ENCODE results near the gene RAC3. TPM values are rescaled to one million over a fixed set of nuclear protein-coding genes. Genes with fewer than 3 reads are reported as not detected.

The RAC3 gene
- total and polyA plus RNA-seq, 9 of the 15 experiments (the other 6 are each of a cell fraction or from before 2014, with no cell fraction given) = 0.23 to 292 (median 118) TPM

DNA sequence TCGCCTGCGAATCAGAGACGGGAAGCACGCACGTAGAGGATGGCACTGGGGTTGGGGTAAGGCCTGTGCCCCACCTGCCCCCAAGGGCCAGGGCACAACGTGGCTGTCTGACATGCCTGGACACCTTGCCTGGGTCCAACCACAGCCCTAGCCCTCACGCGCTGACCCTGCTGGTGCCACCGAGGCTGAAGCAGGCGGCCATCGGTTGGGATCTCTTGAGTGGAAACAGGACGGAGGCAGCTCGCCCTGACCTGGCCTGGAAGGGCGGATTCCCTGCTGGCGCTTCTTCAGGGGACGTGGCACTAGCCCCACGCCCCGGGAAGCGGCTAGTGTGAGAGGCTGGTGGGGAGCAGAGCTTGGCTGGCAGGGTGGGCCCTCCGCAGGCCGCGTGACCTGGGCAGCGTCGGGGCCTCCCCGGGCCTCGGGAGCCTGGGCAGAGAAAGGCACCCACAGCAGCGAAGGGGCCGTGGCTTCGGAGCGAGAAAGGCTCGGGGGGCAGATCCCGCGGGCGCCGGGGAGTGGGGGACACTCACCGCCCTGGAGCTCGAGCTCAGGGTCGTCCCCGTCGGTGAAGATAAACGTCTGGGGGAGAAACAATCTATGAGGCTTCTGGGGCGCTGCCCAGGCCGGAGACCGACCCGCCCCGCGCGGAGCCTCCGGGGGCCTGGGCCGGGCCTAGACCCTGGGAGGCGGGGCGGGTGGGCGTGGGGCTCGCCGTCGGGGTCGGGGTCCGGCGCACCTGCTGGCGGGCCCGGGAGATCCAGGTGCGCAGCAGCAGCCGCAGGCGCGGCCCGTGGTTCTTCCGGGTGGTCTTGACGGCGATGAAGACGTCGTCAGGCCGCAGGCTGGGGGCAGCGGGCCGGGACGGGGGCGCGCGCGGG is 19.5 kb downstream of the RAC3 start (continued):
- TF ChIP-seq MAFK (IDR thresholded peaks at IDR 0.05; ENCODE audit: low read length) (no peak), HDAC2 (IDR thresholded peaks at IDR 0.05) (no peak), BRD9 (IDR thresholded peaks at IDR 0.05; ENCODE audit: low read depth, partially characterized antibody) (no peak), ZNF174 (CRISPR knock-in tag; IDR thresholded peaks at IDR 0.05) (no peak), MEF2A (IDR thresholded peaks at IDR 0.05; ENCODE audit: control insufficient read depth, low read depth, low read length) (no peak), TBP (optimal IDR thresholded peaks at IDR 0.05; ENCODE audit: low read depth, low read length) (no peak), SREBF1 (IDR thresholded peaks at IDR 0.05; ENCODE audit: borderline replicate concordance, low read depth, low read length) (no peak), RBFOX2 (IDR thresholded peaks at IDR 0.05; ENCODE audit: low read depth, low read length) (peak; percentile 50; the same call in 1 of the 2 replicates)
- TF ChIP-seq, protein P1, sequence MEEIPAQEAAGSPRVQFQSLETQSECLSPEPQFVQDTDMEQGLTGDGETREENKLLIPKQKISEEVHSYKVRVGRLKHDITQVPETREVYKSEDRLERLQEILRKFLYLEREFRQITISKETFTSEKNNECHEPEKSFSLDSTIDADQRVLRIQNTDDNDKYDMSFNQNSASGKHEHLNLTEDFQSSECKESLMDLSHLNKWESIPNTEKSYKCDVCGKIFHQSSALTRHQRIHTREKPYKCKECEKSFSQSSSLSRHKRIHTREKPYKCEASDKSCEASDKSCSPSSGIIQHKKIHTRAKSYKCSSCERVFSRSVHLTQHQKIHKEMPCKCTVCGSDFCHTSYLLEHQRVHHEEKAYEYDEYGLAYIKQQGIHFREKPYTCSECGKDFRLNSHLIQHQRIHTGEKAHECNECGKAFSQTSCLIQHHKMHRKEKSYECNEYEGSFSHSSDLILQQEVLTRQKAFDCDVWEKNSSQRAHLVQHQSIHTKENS (CRISPR knock-in tag; IDR thresholded peaks at IDR 0.05) = no peak
- TF ChIP-seq, protein P2, sequence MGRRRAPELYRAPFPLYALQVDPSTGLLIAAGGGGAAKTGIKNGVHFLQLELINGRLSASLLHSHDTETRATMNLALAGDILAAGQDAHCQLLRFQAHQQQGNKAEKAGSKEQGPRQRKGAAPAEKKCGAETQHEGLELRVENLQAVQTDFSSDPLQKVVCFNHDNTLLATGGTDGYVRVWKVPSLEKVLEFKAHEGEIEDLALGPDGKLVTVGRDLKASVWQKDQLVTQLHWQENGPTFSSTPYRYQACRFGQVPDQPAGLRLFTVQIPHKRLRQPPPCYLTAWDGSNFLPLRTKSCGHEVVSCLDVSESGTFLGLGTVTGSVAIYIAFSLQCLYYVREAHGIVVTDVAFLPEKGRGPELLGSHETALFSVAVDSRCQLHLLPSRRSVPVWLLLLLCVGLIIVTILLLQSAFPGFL (CRISPR knock-in tag; IDR thresholded peaks at IDR 0.05) = no peak
- TF ChIP-seq, protein P3, sequence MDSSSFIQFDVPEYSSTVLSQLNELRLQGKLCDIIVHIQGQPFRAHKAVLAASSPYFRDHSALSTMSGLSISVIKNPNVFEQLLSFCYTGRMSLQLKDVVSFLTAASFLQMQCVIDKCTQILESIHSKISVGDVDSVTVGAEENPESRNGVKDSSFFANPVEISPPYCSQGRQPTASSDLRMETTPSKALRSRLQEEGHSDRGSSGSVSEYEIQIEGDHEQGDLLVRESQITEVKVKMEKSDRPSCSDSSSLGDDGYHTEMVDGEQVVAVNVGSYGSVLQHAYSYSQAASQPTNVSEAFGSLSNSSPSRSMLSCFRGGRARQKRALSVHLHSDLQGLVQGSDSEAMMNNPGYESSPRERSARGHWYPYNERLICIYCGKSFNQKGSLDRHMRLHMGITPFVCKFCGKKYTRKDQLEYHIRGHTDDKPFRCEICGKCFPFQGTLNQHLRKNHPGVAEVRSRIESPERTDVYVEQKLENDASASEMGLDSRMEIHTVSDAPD (CRISPR knock-in tag; IDR thresholded peaks at IDR 0.05) = no peak
- TF ChIP-seq, protein P4, sequence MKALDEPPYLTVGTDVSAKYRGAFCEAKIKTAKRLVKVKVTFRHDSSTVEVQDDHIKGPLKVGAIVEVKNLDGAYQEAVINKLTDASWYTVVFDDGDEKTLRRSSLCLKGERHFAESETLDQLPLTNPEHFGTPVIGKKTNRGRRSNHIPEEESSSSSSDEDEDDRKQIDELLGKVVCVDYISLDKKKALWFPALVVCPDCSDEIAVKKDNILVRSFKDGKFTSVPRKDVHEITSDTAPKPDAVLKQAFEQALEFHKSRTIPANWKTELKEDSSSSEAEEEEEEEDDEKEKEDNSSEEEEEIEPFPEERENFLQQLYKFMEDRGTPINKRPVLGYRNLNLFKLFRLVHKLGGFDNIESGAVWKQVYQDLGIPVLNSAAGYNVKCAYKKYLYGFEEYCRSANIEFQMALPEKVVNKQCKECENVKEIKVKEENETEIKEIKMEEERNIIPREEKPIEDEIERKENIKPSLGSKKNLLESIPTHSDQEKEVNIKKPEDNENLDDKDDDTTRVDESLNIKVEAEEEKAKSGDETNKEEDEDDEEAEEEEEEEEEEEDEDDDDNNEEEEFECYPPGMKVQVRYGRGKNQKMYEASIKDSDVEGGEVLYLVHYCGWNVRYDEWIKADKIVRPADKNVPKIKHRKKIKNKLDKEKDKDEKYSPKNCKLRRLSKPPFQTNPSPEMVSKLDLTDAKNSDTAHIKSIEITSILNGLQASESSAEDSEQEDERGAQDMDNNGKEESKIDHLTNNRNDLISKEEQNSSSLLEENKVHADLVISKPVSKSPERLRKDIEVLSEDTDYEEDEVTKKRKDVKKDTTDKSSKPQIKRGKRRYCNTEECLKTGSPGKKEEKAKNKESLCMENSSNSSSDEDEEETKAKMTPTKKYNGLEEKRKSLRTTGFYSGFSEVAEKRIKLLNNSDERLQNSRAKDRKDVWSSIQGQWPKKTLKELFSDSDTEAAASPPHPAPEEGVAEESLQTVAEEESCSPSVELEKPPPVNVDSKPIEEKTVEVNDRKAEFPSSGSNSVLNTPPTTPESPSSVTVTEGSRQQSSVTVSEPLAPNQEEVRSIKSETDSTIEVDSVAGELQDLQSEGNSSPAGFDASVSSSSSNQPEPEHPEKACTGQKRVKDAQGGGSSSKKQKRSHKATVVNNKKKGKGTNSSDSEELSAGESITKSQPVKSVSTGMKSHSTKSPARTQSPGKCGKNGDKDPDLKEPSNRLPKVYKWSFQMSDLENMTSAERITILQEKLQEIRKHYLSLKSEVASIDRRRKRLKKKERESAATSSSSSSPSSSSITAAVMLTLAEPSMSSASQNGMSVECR (CRISPR knock-in tag; IDR thresholded peaks at IDR 0.05) = peak; percentile 1; the same call in 1 of the 2 replicates
- TF ChIP-seq, protein P5, sequence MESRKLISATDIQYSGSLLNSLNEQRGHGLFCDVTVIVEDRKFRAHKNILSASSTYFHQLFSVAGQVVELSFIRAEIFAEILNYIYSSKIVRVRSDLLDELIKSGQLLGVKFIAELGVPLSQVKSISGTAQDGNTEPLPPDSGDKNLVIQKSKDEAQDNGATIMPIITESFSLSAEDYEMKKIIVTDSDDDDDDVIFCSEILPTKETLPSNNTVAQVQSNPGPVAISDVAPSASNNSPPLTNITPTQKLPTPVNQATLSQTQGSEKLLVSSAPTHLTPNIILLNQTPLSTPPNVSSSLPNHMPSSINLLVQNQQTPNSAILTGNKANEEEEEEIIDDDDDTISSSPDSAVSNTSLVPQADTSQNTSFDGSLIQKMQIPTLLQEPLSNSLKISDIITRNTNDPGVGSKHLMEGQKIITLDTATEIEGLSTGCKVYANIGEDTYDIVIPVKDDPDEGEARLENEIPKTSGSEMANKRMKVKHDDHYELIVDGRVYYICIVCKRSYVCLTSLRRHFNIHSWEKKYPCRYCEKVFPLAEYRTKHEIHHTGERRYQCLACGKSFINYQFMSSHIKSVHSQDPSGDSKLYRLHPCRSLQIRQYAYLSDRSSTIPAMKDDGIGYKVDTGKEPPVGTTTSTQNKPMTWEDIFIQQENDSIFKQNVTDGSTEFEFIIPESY (CRISPR knock-in tag; IDR thresholded peaks at IDR 0.05) = peak; percentile 36; the same call in 1 of the 2 replicates
- TF ChIP-seq, protein P6, sequence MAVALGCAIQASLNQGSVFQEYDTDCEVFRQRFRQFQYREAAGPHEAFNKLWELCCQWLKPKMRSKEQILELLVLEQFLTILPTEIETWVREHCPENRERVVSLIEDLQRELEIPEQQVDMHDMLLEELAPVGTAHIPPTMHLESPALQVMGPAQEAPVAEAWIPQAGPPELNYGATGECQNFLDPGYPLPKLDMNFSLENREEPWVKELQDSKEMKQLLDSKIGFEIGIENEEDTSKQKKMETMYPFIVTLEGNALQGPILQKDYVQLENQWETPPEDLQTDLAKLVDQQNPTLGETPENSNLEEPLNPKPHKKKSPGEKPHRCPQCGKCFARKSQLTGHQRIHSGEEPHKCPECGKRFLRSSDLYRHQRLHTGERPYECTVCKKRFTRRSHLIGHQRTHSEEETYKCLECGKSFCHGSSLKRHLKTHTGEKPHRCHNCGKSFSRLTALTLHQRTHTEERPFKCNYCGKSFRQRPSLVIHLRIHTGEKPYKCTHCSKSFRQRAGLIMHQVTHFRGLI (CRISPR knock-in tag; IDR thresholded peaks at IDR 0.05) = no peak

Data from K562 (cell line).